Tibial nerve (tissue), 4 donors: Measurements from ENCODE around the gene ST6GALNAC1. TPM values are rescaled to one million over a fixed set of nuclear protein-coding genes. Genes with fewer than 3 reads are reported as not detected.

ENCODE experiments used
- DNase-seq, 2 donors: peaks; one replicate each; pipeline ENCODE4 v3.0.0-alpha.2; 2019; ENCODE audit warnings: low spot score in 2 of 2
- H3K27ac ChIP-seq, 4 donors: fragments of 200-600 bp; sonication (generic) in 3 of 4; one replicate each; pipeline ENCODE4 v1.5.1; 2017 to 2019; ENCODE audit warnings: mild to moderate bottlenecking in 1 of 4
- H3K27me3 ChIP-seq, 2 donors: fragments of 200-600 bp; sonication (generic) in 1 of 2; one replicate each; pipeline versions ENCODE4 v1.5.1 to v1.6.0; 2017 to 2019
- H3K36me3 ChIP-seq, 3 donors: fragments of 200-600 bp; sonication (generic); one replicate each; pipeline ENCODE4 v1.5.1; 2018 to 2019
- H3K4me1 ChIP-seq, 4 donors: fragments of 200-600 bp; sonication (generic) in 3 of 4; one replicate each; pipeline ENCODE4 v1.5.1; 2017 to 2019
- H3K4me3 ChIP-seq, 4 donors: fragments of 200-600 bp; sonication (generic) in 3 of 4; one replicate each; pipeline ENCODE4 v1.5.1; 2017 to 2019; ENCODE audit warnings: mild to moderate bottlenecking in 1 of 4, moderate library complexity in 1 of 4
- H3K9me3 ChIP-seq, 4 donors: fragments of 200-600 bp; sonication (generic) in 3 of 4; one replicate each; pipeline ENCODE4 v1.5.1; 2017 to 2019
- EP300 ChIP-seq, 2 donors: sonication (generic); formaldehyde crosslinking; IDR thresholded peaks; one replicate each; pipeline ENCODE4 v1.6.1; 2017; ENCODE audit warnings: antibody characterized with exemption in 2 of 2, mild to moderate bottlenecking in 1 of 2
- POLR2A ChIP-seq, 2 donors: fragments of 450-650 bp; IDR thresholded peaks; one replicate each; pipeline ENCODE4 v1.6.1; 2017; ENCODE audit warnings: antibody characterized with exemption in 2 of 2, mild to moderate bottlenecking in 2 of 2, moderate library complexity in 2 of 2
- WGBS, 2 donors: methylation state at CpG; one replicate each; pipeline ENCODE4 v1.1.5; 2018; 5-methylcytosine and 5-hydroxymethylcytosine counted together
- total RNA-seq, 4 donors: library from RNA; depleted of rRNA; stranded (reverse); fragments of >200 nt; gene quantifications; one replicate each; pipeline ENCODE4 v1.1.0, GENCODE V29; 2016
- TF ChIP-seq, protein P1 (sequence below), 5 experiments: fragments of 200-600 bp in 3 of 5; fragments of 450-650 bp in 2 of 5; sonication (generic) in 3 of 5; IDR thresholded peaks; one replicate each; pipeline ENCODE4 v1.5.1; 2016 to 2019; ENCODE audit warnings: antibody characterized with exemption in 5 of 5, mild to moderate bottlenecking in 3 of 5, moderate library complexity in 2 of 5

Gene ST6GALNAC1
- total RNA-seq, 4 donors from 2014 or later: 2.4 to 13.8 (median 7.4) TPM

DNA sequence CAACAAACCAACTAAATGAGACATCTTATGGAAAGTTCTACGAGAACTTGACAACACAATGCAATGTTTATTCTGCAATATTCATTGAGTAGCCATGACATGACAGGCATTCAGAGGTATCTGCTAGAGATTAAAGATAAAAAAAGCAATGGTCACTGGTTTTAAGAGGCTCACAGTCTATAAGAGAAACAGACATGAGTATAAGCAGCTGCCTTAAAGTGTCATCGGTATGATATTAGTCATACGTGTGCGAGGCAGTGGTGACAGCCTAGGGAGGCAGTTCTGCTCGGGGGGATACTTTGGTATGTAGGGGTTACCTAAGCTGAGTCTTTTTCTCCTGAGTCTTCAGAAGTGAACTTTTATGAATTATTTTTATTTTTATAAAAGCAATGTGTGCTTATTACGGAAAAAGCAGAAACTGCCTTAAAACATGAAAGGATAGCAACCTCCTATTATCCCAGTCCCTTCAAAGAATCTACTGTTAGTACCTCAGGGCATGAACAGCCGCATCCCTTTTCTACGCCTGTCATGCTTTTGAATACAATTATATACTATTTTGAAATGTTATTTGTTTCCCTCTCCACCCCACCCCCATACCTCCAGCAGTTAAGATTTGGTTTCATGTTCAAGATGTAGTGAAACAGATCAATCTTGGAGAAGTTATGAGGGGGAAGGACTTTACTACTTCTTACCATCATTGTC is 7.7 kb downstream of the ST6GALNAC1 start:
- TF ChIP-seq, protein P1, sequence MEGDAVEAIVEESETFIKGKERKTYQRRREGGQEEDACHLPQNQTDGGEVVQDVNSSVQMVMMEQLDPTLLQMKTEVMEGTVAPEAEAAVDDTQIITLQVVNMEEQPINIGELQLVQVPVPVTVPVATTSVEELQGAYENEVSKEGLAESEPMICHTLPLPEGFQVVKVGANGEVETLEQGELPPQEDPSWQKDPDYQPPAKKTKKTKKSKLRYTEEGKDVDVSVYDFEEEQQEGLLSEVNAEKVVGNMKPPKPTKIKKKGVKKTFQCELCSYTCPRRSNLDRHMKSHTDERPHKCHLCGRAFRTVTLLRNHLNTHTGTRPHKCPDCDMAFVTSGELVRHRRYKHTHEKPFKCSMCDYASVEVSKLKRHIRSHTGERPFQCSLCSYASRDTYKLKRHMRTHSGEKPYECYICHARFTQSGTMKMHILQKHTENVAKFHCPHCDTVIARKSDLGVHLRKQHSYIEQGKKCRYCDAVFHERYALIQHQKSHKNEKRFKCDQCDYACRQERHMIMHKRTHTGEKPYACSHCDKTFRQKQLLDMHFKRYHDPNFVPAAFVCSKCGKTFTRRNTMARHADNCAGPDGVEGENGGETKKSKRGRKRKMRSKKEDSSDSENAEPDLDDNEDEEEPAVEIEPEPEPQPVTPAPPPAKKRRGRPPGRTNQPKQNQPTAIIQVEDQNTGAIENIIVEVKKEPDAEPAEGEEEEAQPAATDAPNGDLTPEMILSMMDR (IDR thresholded peaks at IDR 0.05): no peak
- no peak for TF ChIP-seq POLR2A (IDR thresholded peaks at IDR 0.05)
- no peak for TF ChIP-seq EP300 (IDR thresholded peaks at IDR 0.05)
- no peaks in the 10 kb centered on the region for H3K27me3 ChIP-seq
- WGBS, 2 donors: 76 to 83% methylated on average over 8 of the region's 8 CpGs
- H3K36me3 ChIP-seq: no peaks in the 10 kb centered on the region
- peaks cover 0 to 4% (median 0%) of the 10 kb centered on the region in 4 donors for H3K4me1 ChIP-seq
- no peak for DNase-seq
- no peaks in the 10 kb centered on the region for H3K9me3 ChIP-seq
- no peak overlapping the region for H3K4me3 ChIP-seq
- no peak overlapping the region for H3K27ac ChIP-seq

DNA sequence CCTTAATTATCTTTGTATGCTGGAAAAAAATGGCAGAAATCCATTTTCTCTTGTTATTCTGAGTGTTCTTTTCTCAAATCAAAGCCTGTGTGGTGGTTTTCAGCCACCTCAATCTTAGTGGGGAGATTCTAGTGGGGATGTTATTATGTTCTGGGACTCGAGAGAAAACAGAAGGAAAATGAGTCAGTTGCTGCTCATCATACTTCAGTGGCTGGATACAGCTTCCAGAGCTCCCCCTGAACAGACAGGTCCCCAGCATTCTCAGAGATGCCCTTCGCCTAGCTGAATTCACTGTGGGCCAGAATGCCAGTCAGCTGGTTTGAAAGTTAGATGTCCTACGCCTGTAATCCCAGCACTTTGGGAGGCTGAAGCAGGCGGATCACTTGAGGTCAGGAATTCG is 8.5 kb downstream of the ST6GALNAC1 start:
- no peak for DNase-seq
- Histone ChIP-seq H3K27ac (no peak overlapping the region), H3K27me3 (no peaks in the 10 kb centered on the region), H3K9me3 (no peaks in the 10 kb centered on the region), H3K4me1 (peaks cover 0 to 4% (median 0%) of the 10 kb centered on the region in 4 donors), H3K4me3 (no peak overlapping the region), H3K36me3 (no peaks in the 10 kb centered on the region)
- TF ChIP-seq POLR2A (IDR thresholded peaks at IDR 0.05) (no peak), EP300 (IDR thresholded peaks at IDR 0.05) (no peak)
- TF ChIP-seq, protein P1 (IDR thresholded peaks at IDR 0.05): no peak
- WGBS, 2 donors: 85 to 93% methylated on average over 5 of the region's 5 CpGs

DNA sequence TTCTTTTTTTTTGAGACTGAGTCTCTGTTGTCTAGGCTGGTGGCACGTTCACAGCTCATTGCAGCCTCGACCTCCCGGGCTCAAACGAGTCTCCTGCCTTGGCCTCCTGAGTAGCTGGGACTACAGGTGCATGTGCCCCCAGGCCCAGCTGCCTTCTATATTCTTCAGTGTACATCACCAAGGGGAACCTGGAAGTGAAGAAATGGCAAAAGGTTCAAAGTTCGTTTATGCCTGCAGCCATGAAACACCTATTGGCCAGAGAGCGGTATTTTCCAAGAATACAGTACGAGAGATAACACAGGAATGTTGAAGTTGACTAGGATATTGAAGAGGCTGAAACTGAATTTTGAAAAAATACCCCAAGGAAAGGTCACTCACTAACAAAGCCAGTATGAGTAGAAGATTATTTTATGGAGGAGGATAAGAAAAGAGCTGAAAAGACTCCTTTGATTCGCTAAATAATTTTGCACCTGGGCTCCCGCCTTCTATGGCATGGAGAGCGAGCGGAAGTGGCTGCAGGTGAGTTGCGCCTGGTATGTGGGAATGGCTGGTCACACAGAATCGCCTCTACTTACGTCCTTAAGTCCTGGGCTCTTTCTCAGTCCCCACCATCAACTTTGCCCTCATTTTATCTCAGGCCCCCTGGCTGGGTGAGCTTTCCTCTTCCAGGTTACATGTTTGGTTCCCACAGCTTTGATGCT is 9.8 kb downstream of the ST6GALNAC1 start:
- 90% methylated on average over 14 of the region's 14 CpGs for WGBS, 2 donors
- Histone ChIP-seq H3K4me1 (peaks cover 0 to 4% (median 0%) of the 10 kb centered on the region in 4 donors), H3K27me3 (no peaks in the 10 kb centered on the region), H3K27ac (no peak overlapping the region), H3K9me3 (no peaks in the 10 kb centered on the region), H3K36me3 (no peaks in the 10 kb centered on the region), H3K4me3 (no peak overlapping the region)
- no peak for DNase-seq
- TF ChIP-seq, protein P1 (IDR thresholded peaks at IDR 0.05): no peak
- TF ChIP-seq POLR2A (IDR thresholded peaks at IDR 0.05): no peak
- no peak for TF ChIP-seq EP300 (IDR thresholded peaks at IDR 0.05)

DNA sequence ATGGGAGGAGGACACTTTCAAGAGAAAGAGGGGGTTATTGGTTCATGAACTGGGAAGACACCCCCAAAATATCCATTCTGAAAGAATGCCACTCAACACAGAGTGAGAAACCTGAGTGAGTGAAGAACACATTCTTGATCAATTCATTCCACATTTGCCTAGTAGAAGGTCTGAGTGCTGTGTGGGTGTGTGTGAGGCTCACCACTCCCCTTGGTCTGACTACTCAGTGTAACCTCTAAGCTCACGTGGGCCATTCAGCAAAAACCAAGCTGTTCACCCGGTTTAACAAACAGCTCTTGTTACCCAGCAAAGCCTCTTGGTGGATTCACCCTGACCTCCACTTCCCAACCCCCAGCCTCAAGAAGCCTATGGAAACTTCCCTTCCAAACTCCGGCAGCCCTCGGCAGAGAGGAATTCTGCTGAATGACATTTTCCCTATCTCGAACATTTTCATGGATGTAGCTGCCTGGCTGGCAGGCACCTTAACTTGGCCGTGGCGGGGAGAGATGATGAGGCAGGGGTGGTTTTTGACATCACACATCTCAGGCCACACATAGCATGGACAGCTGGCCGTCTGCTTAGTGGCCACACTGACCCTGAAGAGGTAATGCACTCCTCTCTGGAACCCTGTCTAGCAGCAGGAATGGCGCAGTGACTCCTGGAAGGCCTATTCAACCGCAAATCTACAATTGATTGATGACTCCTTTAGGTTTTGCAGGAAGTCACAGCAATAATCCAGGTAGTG is 11.6 kb downstream of the ST6GALNAC1 start:
- no peaks in the 10 kb centered on the region for H3K9me3 ChIP-seq
- no peaks in the 10 kb centered on the region for H3K27me3 ChIP-seq
- H3K4me1 ChIP-seq: peaks cover 0 to 4% (median 0%) of the 10 kb centered on the region in 4 donors
- no peaks in the 10 kb centered on the region for H3K36me3 ChIP-seq
- H3K27ac ChIP-seq: no peak overlapping the region
- 43 to 53% methylated on average over 10 of the region's 10 CpGs for WGBS, 2 donors
- TF ChIP-seq EP300 (IDR thresholded peaks at IDR 0.05) (no peak), POLR2A (IDR thresholded peaks at IDR 0.05) (no peak)
- TF ChIP-seq, protein P1 (IDR thresholded peaks at IDR 0.05): no peak
- H3K4me3 ChIP-seq: no peak overlapping the region
- DNase-seq: no peak
